ENCODE results near the gene PDE7B. TPM values are rescaled to one million over a fixed set of nuclear protein-coding genes. Genes with fewer than 3 reads are reported as not detected.

Gene PDE7B
- total RNA-seq, 2 experiments from 2014 or later, result not detected

GRCh38 chr6:136232701-136233100, 381.2 kb downstream of the PDE7B start:
- ChIA-PET POLR2A (interaction anchor here (0.5 to 1.7 kb wide), 5 partner anchors 10 to 1088 kb away, joined by 3 to 7 read pairs (median 3); partner anchors contain the start of genes BCLAF1 and MTFR2), CTCF (ENCODE audit: unreplicated experiment) (no interaction called here)
- no TSS peak for BruUV-seq (replicated peaks)
- H3K9me2 ChIP-seq (ENCODE audit: insufficient read depth, low read length), result no peaks in the 10 kb centered on the region
- intact Hi-C loops (cut with micrococcal nuclease; ENCODE audit: unreplicated experiment), result no loop called here
- no peaks in the 10 kb centered on the region for H4K20me1 ChIP-seq (ENCODE audit: insufficient read depth, low read length)
- no peaks in the 10 kb centered on the region for H3K79me2 ChIP-seq (ENCODE audit: insufficient read depth, low read depth, low read length)
- no peak overlapping the region for H3K27ac ChIP-seq (ENCODE audit: low read depth, low read length, poor library complexity, severe bottlenecking)
- DNase-seq (ENCODE audit: low spot score), result no peak
- H3K4me2 ChIP-seq (ENCODE audit: low read length), result no peak overlapping the region
- H3K9me3 ChIP-seq (ENCODE audit: low read length), result no peaks in the 10 kb centered on the region
- H3K4me1 ChIP-seq (ENCODE audit: insufficient read depth, low read length, poor library complexity, severe bottlenecking), result peaks cover 14% of the 10 kb centered on the region
- H3K4me3 ChIP-seq (ENCODE audit: low read depth, low read length, poor library complexity, severe bottlenecking), result no peak overlapping the region
- TF ChIP-seq EZH2phosphoT487 (IDR thresholded peaks at IDR 0.05; ENCODE audit: borderline replicate concordance, low read depth, low read length) (no peak), CTCF (conservative IDR thresholded peaks at IDR 0.05; ENCODE audit: low read length) (no peak)
- peaks cover 80% of the 10 kb centered on the region for H3K36me3 ChIP-seq (ENCODE audit: insufficient read depth, low read length)
- no peak overlapping the region for H2AFZ ChIP-seq (ENCODE audit: low read length)

DNA sequence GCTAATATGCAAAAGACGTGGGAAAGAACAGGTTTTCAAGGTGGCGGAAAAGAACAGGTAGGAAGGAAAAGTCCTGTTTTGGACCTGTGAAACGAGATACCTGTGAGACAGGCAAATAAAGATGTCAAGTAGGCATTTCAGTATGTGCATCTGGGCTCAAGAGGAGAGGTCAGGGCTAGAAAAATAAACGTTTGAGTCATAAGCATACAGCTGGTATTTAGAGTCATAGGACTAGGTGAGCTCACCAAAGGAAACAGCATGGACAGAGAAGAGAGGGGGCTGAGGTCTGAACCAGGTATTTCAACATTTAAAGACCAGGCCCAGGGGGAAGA, 383.7 kb downstream of the PDE7B start:
- Histone ChIP-seq H3K79me2 (ENCODE audit: insufficient read depth, low read depth, low read length) (no peaks in the 10 kb centered on the region), H3K4me3 (ENCODE audit: low read depth, low read length, poor library complexity, severe bottlenecking) (no peak overlapping the region), H3K4me2 (ENCODE audit: low read length) (no peak overlapping the region), H2AFZ (ENCODE audit: low read length) (no peak overlapping the region), H3K36me3 (ENCODE audit: insufficient read depth, low read length) (peaks cover 94% of the 10 kb centered on the region), H3K4me1 (ENCODE audit: insufficient read depth, low read length, poor library complexity, severe bottlenecking) (no peaks in the 10 kb centered on the region), H3K9me2 (ENCODE audit: insufficient read depth, low read length) (no peaks in the 10 kb centered on the region), H3K9me3 (ENCODE audit: low read length) (no peaks in the 10 kb centered on the region), H4K20me1 (ENCODE audit: insufficient read depth, low read length) (no peaks in the 10 kb centered on the region), H3K27ac (ENCODE audit: low read depth, low read length, poor library complexity, severe bottlenecking) (no peak overlapping the region)
- ChIA-PET CTCF (ENCODE audit: unreplicated experiment) (no interaction called here), POLR2A (interaction anchor here (0.5 kb wide), 1 partner anchor 307 kb away, joined by 3 read pairs; no protein-coding TSS in a partner anchor)
- BruUV-seq (replicated peaks), result no TSS peak
- TF ChIP-seq CTCF (conservative IDR thresholded peaks at IDR 0.05; ENCODE audit: low read length) (no peak), EZH2phosphoT487 (IDR thresholded peaks at IDR 0.05; ENCODE audit: borderline replicate concordance, low read depth, low read length) (no peak)
- intact Hi-C loops (cut with micrococcal nuclease; ENCODE audit: unreplicated experiment), result no loop called here
- DNase-seq (ENCODE audit: low spot score), result no peak

DNA sequence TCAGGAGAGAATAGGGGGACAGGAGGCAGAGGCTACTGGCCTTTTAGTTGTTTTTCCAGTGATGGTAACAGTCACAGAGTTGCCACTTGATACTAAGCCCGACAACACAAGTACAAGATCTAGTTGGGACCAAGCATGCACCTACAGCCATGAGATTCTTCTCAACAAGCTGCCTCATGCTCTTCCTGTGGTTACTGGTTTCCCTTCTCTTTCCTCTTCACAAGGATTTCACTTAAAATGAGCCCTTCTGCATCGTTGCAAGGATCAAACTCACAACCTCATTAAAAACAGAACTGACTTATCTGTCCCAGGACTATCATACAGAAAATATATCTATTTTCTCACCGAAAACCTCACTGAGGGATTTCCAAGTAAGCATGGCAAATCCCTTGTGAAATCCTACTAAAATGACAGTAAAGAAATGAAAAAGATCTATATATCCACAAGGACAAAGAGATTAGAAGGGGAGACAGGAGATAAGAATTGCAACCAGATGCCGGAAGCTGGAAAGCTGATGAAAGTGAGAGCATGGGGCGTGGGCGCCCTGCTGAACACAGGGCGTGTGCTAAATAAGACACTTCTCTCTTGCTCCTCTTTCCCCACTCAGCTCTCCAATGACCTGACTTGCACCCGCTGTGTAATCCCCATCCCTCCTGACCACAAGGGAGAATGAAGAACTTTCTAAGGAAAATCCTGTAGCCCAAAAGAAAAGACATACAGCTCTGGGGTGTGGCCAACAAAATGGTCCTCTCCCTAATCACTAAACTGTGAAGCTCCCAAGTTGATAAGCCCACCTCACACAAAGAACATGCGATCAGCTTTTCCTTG, 385.2 kb downstream of the PDE7B start:
- no peak for DNase-seq (ENCODE audit: low spot score)
- intact Hi-C loops (cut with micrococcal nuclease; ENCODE audit: unreplicated experiment), result no loop called here
- H3K9me3 ChIP-seq (ENCODE audit: low read length), result no peaks in the 10 kb centered on the region
- CTCF ChIA-PET (ENCODE audit: unreplicated experiment), result no interaction called here
- H3K4me3 ChIP-seq (ENCODE audit: low read depth, low read length, poor library complexity, severe bottlenecking), result no peak overlapping the region
- BruUV-seq (replicated peaks), result no TSS peak
- H3K36me3 ChIP-seq (ENCODE audit: insufficient read depth, low read length), result peaks cover 93% of the 10 kb centered on the region
- H3K4me1 ChIP-seq (ENCODE audit: insufficient read depth, low read length, poor library complexity, severe bottlenecking), result no peaks in the 10 kb centered on the region
- H2AFZ ChIP-seq (ENCODE audit: low read length), result no peak overlapping the region
- POLR2A ChIA-PET, result interaction anchor here (0.8 to 1.2 kb wide), 2 partner anchors 10 to 41 kb away, joined by 3 to 5 read pairs; no protein-coding TSS in a partner anchor
- H4K20me1 ChIP-seq (ENCODE audit: insufficient read depth, low read length), result no peaks in the 10 kb centered on the region
- H3K9me2 ChIP-seq (ENCODE audit: insufficient read depth, low read length), result no peaks in the 10 kb centered on the region
- no peak overlapping the region for H3K4me2 ChIP-seq (ENCODE audit: low read length)
- TF ChIP-seq CTCF (conservative IDR thresholded peaks at IDR 0.05; ENCODE audit: low read length) (no peak), EZH2phosphoT487 (IDR thresholded peaks at IDR 0.05; ENCODE audit: borderline replicate concordance, low read depth, low read length) (no peak)
- no peaks in the 10 kb centered on the region for H3K79me2 ChIP-seq (ENCODE audit: insufficient read depth, low read depth, low read length)
- no peak overlapping the region for H3K27ac ChIP-seq (ENCODE audit: low read depth, low read length, poor library complexity, severe bottlenecking)

All from OCI-LY7 (cell line).